ES-I3 (cell line): ENCODE results near the gene CMTM5.

Source experiments
- H3K36me3 ChIP-seq: 2 replicates; pipeline ENCODE4 v1.6.1; 2013; ENCODE audit warnings: mild to moderate bottlenecking, low read length, control low read depth, moderate library complexity; ENCODE audit not compliant: insufficient read depth
- H3K4me1 ChIP-seq: 2 replicates; pipeline ENCODE4 v1.6.1; 2013; ENCODE audit warnings: mild to moderate bottlenecking, control low read depth, low read length; ENCODE audit not compliant: insufficient read depth
- H3K9ac ChIP-seq: 2 replicates; pipeline ENCODE4 v1.6.1; 2013; ENCODE audit warnings: low read depth, mild to moderate bottlenecking, low read length, moderate library complexity
- H3K9me3 ChIP-seq: 2 replicates; pipeline ENCODE4 v1.6.1; 2013; ENCODE audit warnings: mild to moderate bottlenecking, low read length, moderate library complexity; ENCODE audit not compliant: control insufficient read depth, insufficient read depth

Gene CMTM5

DNA sequence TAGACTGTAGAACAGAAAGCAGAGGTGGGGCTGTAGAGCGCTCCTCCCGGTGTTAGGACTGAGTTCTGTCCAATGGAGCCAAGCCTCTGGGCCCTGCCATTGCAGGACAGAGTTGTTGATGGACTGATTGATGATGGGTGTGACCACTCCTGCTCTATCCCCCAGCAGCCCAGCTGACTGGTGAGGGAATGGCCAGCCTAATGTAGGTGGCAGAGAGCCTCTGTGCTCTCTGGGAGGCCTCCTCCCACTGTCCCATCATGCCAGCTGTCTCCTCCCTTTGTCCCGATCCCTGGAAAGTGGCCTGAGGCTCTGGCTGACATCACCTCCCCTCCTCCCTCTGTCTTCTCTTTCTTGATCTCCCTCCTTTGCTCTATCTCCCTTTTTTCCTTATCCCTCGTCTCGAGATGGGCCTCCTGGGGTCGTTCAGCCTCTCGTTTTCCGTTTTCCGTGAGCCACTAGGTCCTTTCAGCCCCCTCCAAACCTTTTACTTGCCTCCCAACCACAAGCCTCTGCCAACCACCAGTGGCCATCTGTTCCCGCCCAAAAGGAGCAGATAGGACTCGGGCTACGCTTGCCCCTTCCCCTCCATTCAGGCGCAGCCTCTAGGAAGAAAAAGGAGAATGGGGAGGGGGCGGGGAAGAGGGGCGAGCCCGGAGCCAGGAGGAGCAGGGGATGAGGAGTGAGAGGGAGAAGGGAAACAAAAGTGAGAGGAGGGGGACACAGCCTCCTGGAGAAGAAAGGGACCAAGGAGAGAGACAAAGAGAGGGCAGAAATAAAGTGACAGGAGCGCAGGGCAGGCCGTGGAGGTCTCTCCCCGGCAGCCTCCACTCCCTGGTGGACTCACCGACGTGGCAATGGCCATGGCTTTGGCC is 12.4 kb upstream of the CMTM5 start:
- Histone ChIP-seq H3K9me3 (no peaks in the 10 kb centered on the region), H3K4me1 (peaks cover 13% of the 10 kb centered on the region), H3K36me3 (no peaks in the 10 kb centered on the region), H3K9ac (peak overlapping the region; percentile 89)

DNA sequence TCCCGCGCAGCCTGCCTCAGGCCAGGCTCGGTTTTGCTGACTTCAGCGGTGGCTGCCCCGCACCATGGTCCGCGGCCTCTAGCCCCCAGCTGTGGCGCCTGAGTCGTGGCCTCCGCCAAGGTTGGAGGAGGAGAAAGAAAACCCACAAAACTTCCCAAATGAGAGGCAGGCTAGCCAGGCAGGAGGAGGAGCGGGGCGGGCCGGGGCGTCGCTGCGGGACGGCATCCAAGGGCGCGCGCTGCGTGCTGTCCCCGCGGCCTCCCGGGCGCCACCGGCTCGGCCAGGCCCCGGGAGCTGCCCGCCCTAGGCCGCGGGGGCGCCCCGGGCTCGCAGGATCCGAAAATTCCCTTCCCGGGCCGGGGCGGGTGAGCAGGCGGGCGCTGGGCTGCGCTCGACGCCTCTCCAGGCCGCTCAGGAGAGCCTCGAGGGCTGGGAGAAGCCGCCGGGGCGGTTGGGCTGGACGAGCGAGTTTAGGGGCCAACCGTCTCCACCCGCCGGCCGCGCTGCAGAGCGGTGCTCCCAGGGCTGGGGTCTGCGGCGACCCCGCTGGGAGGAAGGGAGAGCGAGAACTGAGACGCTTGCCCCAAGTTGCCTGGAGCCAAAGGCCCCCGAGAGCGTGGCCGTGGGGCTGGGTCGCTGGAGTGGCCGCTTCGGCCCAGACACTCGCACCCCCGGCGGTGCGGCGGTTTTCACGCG is 11.7 kb upstream of the CMTM5 start, which contains the start of gene EFS:
EFS (minus strand) TSS at position 137 of the 696 bp plus-strand sequence. CDS start 147 bp downstream, outside the sequence.
- H3K9me3 ChIP-seq = no peaks in the 10 kb centered on the region
- peaks cover 13% of the 10 kb centered on the region for H3K4me1 ChIP-seq
- H3K36me3 ChIP-seq = no peaks in the 10 kb centered on the region
- H3K9ac ChIP-seq = peak within 1 kb of the TSS; percentile 89

DNA sequence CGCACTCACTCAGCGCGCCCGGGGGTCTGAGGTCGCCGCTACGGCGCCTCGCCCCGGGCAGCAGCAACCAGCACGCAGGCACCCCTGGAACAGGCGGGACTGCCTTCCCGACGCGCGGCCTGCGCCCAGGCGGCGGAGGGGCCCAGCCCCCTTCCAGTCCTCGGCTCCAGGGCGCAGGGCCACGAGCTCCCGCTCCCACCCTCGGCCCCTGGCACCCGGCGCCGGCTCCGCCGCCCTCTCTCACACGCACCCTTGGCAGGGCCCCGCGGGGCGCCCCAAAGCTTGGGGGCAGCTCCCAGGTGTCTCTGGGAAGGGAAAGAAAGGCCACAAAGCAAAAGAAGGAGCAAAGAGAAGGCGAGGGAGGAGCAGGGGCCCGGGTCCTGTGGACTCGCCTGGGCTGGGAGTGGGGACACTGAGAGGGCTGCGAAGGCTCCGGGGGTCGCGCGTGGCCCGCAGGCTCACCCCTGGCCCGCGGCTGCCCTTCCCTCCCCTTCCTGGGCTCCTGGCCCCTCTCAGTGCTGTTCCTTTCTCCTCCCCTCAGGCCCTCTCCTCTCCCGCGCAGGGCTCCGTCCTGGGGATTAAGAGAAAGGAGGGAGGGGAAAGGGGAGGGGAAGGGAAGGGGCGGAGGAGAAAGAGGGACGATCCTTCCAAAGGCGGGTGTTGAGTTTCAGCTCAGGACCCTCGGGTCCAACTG is 11.0 kb upstream of the CMTM5 start:
- H3K36me3 ChIP-seq = no peaks in the 10 kb centered on the region
- H3K9me3 ChIP-seq = no peaks in the 10 kb centered on the region
- peak overlapping the region; percentile 89 for H3K9ac ChIP-seq
- peaks cover 13% of the 10 kb centered on the region for H3K4me1 ChIP-seq

DNA sequence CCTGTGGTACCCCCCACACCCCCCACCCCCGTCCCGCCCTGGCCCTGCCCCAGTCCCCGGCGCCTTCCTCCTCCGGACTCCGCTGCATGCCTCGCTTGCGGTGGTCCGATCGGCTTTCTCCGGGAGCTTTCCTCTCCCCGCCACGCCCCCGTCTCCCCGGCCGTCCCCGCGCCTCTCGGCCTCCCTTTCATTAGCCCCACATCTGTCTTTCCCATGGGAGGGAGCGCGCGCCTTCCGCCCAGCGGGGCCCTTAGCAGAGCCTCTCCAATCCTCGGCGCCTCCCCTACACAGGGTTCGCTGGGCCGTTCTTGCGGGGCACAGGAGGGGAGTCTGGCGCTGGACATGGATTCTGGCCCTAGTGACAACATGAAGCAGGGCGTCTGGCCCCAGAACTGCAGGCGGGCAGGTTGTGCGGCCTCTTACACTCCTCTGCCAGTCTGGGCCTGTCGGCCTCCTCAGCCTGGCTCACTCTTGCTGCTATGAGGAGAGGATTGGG is 10.4 kb upstream of the CMTM5 start:
- peak overlapping the region; percentile 57 for H3K9ac ChIP-seq
- H3K4me1 ChIP-seq = peaks cover 13% of the 10 kb centered on the region
- H3K9me3 ChIP-seq = no peaks in the 10 kb centered on the region
- H3K36me3 ChIP-seq = no peaks in the 10 kb centered on the region

DNA sequence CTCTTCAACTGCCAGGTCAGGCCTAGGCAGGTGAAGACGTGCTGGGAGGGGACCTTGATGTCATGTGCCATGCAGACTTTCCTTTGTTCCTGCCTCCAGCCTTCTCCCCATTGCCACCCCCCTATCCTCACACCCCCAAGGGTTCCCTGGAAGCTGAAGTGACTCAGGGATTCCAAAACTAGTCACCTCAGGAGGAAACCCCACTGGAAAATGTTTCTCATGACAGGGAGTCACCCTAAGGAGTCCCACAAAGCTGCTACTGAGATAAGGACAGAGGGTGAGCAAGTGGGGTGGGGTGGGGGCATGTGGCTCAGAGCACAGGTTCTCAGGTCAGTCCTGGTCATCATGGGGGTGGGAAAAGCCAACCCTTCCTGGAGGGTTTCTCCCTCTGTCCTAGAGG is 6.6 kb upstream of the CMTM5 start:
- Histone ChIP-seq H3K9ac (no peak overlapping the region), H3K4me1 (no peaks in the 10 kb centered on the region; the same call in 1 of the 2 replicates), H3K36me3 (no peaks in the 10 kb centered on the region; the same call in 1 of the 2 replicates), H3K9me3 (no peaks in the 10 kb centered on the region)

DNA sequence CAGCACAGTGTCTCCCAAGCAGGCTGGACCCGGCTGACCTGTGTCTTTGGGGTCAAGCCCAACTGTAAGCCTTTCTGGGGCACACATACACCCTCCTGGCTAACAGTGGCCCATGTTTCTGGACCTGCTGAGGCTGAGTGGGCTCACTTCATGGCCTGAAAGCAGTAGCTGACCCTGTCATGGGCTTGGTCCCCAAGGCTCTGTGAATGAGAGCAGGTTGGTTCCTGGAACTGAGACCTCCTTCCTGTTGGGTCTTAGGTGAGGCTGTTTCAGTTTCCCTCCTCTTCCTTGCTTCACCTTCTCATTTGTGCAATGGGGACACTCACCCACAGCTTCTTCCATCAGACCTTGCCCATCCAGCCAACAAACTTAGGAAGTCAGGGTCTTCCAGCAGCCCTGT is 5.0 kb upstream of the CMTM5 start:
- Histone ChIP-seq H3K36me3 (no peaks in the 10 kb centered on the region; the same call in 1 of the 2 replicates), H3K9me3 (no peaks in the 10 kb centered on the region), H3K9ac (no peak overlapping the region)

DNA sequence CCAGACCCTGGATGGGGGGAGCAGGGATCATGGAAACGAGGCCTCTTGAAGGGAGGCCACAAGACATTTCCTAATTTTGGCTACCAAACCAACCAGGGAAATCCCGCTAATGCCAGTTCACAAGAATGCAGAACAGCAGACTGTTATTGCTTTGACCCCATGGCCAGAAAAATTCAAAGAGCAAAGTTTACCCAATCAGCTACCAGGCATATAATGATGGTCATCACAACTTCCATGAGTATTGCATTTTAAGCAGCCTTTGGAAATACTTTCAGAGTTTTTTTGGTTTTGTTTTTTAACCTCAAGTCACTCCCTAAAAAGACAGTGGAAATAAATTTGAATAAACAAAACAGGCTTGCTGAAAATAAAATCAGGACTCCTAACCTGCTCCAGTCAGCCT is 4.3 kb upstream of the CMTM5 start, which contains the start of gene IL25:
IL25 (plus strand) TSS at position 301 of the 400 bp plus-strand sequence.
- Histone ChIP-seq H3K9me3 (no peaks in the 10 kb centered on the region), H3K36me3 (no peaks in the 10 kb centered on the region; the same call in 1 of the 2 replicates), H3K4me1 (no peaks in the 10 kb centered on the region; the same call in 1 of the 2 replicates), H3K9ac (no peak within 1 kb of the TSS)

More for the DNA sequence above, 5.0 kb upstream of the CMTM5 start:
- no peaks in the 10 kb centered on the region; the same call in 1 of the 2 replicates for H3K4me1 ChIP-seq

DNA sequence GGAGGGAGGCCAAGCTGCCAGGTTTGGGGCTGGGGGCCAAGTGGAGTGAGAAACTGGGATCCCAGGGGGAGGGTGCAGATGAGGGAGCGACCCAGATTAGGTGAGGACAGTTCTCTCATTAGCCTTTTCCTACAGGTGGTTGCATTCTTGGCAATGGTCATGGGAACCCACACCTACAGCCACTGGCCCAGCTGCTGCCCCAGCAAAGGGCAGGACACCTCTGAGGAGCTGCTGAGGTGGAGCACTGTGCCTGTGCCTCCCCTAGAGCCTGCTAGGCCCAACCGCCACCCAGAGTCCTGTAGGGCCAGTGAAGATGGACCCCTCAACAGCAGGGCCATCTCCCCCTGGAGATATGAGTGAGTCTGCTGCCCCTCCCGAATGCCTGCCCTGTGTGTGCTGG is 3.8 kb upstream of the CMTM5 start:
- Histone ChIP-seq H3K9me3 (no peaks in the 10 kb centered on the region), H3K36me3 (no peaks in the 10 kb centered on the region; the same call in 1 of the 2 replicates), H3K4me1 (no peaks in the 10 kb centered on the region; the same call in 1 of the 2 replicates), H3K9ac (no peak overlapping the region)

DNA sequence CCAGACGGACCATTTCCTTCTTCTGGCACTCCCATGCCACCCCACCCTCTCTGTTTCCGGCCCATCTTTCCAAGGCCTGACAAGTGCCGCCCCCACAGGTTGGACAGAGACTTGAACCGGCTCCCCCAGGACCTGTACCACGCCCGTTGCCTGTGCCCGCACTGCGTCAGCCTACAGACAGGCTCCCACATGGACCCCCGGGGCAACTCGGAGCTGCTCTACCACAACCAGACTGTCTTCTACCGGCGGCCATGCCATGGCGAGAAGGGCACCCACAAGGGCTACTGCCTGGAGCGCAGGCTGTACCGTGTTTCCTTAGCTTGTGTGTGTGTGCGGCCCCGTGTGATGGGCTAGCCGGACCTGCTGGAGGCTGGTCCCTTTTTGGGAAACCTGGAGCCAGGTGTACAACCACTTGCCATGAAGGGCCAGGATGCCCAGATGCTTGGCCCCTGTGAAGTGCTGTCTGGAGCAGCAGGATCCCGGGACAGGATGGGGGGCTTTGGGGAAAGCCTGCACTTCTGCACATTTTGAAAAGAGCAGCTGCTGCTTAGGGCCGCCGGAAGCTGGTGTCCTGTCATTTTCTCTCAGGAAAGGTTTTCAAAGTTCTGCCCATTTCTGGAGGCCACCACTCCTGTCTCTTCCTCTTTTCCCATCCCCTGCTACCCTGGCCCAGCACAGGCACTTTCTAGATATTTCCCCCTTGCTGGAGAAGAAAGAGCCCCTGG is 1.2 kb upstream of the CMTM5 start:
- Histone ChIP-seq H3K9ac (no peak overlapping the region), H3K4me1 (no peaks in the 10 kb centered on the region; the same call in 1 of the 2 replicates), H3K36me3 (no peaks in the 10 kb centered on the region; the same call in 1 of the 2 replicates), H3K9me3 (no peaks in the 10 kb centered on the region)

DNA sequence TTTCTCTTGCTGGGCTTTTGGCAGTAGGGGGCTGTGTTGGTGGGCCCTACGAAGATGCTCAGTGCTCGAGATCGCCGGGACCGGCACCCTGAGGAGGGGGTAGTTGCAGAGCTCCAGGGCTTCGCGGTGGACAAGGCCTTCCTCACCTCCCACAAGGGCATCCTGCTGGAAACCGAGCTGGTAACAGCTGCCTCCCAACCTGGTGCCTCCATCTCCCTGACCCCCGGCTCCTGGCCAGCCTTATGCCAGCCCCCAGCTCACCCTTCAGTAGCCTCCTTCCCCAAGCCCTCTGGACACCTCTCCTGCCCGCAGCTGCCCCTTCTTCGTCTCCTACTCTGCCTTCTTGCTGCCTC is 328 bp downstream of the CMTM5 start:
- Histone ChIP-seq H3K4me1 (no peaks in the 10 kb centered on the region; the same call in 1 of the 2 replicates), H3K9me3 (no peaks in the 10 kb centered on the region), H3K9ac (no peak overlapping the region)

DNA sequence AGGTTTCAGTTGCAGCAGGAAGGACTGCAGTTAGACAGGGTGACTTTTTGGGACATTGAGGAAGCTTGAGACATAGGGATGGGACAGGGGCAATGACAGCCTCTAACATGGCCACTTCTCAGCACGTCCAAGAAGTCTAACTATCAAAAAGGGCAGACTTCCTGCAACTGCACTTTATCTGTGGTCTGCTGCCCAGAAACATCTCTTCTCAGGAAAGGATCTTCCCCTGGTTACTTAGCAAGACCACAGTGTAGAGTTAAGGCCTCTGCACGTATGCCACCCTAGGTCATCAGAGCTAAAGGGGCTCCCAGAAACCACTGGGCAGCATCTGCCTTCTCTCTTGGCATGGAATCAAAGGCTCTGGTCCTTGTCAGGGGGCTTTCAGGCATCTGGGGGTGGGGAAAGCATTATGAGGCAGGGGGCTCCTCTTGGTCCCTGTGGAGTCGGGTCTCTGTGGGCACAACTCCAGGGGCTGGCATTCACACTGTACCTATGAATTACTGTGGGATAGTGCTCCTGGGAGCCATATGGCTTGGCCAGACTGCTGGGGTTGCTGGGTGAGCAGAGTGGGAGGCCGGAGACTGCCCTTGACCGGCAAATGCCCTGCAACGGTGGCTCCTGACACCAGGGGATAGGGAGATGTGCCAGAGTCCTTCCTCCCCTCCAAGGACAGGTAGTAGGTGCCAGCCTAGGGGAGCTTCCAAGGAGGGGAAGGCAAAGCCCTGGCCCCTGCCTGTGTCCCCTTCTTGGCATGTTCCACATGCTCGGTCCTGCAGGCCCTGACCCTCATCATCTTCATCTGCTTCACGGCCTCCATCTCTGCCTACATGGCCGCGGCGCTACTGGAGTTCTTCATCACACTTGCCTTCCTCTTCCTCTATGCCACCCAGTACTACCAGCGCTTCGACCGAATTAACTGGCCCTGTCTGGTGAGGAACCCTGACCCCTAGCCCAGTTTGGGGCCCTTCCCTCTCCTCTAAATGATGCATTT is 1.0 kb downstream of the CMTM5 start:
- Histone ChIP-seq H3K36me3 (no peaks in the 10 kb centered on the region), H3K9me3 (no peaks in the 10 kb centered on the region), H3K4me1 (no peaks in the 10 kb centered on the region; the same call in 1 of the 2 replicates), H3K9ac (no peak overlapping the region)

More for the DNA sequence above, 328 bp downstream of the CMTM5 start:
- H3K36me3 ChIP-seq = no peaks in the 10 kb centered on the region; the same call in 1 of the 2 replicates

DNA sequence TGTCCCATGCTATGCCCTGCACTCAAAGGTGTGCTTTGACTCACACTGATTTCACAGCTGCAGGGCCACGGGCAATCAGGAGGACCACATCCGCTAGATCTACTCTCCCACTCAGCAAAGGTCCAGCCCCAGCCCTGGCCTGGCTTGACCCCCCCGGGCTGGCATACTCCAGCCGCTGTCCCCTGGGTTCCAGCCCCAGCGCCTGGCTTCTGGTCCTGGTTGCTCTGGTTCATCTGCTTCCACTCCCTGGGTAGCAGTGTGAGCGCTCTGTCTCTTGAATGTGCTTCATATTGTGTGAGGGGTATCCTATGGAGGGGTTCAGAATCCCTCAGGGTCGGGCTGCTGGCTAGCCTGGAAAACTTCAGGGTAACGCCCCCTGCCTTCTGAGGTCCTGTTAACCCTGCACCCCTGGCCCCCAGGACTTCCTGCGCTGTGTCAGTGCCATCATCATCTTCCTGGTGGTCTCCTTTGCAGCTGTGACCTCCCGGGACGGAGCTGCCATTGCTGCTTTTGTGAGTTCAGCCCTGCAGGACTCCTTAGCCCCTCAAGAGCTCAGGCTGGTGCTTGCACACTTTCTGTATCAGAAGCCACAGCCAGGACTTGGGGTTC is 1.9 kb downstream of the CMTM5 start:
- no peak overlapping the region for H3K9ac ChIP-seq
- H3K36me3 ChIP-seq = no peaks in the 10 kb centered on the region
- no peaks in the 10 kb centered on the region for H3K9me3 ChIP-seq
- H3K4me1 ChIP-seq = no peaks in the 10 kb centered on the region; the same call in 1 of the 2 replicates
